CD14-positive monocyte (primary cell): Measurements from ENCODE around the gene BBS4. TPM values are rescaled to one million over a fixed set of nuclear protein-coding genes. Genes with fewer than 3 reads are reported as not detected.
"Not testable (repeated sequence)": the region's sequence is repeated elsewhere in the genome, so short reads cannot be mapped to it uniquely, and the experiment has no call there.

Source experiments
- DNase-seq, 3 donors: peaks; one replicate each; pipeline ENCODE4 v3.0.0-alpha.2; 2011 to 2022
- H2AFZ ChIP-seq: 2 replicates; pipeline ENCODE4 v1.6.0; 2012; ENCODE audit warnings: mild to moderate bottlenecking, low read depth, low read length, inconsistent platforms; ENCODE audit not compliant: insufficient read depth, poor library complexity, severe bottlenecking
- H3K27ac ChIP-seq, 2 donors: 1 replicate in 1 of 2; 2 replicates in 1 of 2; pipeline ENCODE4 v1.5.1; 2012 to 2013; ENCODE audit warnings: low read length in 2 of 2, control low read depth in 1 of 2, inconsistent platforms in 1 of 2, low read depth in 1 of 2, mild to moderate bottlenecking in 1 of 2
- H3K27me3 ChIP-seq, 2 donors: one replicate each; pipeline versions ENCODE4 v1.6.0 to v1.6.1; 2011 to 2013; ENCODE audit warnings: low read length in 2 of 2; ENCODE audit not compliant: control insufficient read depth in 2 of 2, insufficient read depth in 2 of 2
- H3K36me3 ChIP-seq, 2 donors: replicated peaks in 1 of 2; 1 replicate in 1 of 2; 2 replicates in 1 of 2; pipeline versions ENCODE4 v1.5.1 to v1.6.1; 2012 to 2013; ENCODE audit warnings: low read length in 2 of 2, control low read depth in 1 of 2, inconsistent platforms in 1 of 2, mild to moderate bottlenecking in 1 of 2; ENCODE audit not compliant: insufficient read depth in 2 of 2, control insufficient read depth in 1 of 2
- H3K4me1 ChIP-seq, 2 donors: 1 replicate in 1 of 2; 2 replicates in 1 of 2; pipeline versions ENCODE4 v1.5.1 to v1.6.1; 2012 to 2013; ENCODE audit warnings: low read length in 2 of 2, control low read depth in 1 of 2, inconsistent platforms in 1 of 2, mild to moderate bottlenecking in 1 of 2, moderate library complexity in 1 of 2; ENCODE audit not compliant: insufficient read depth in 2 of 2, control insufficient read depth in 1 of 2
- H3K4me2 ChIP-seq: replicated peaks from 2 replicates; pipeline ENCODE3; 2012; ENCODE audit warnings: low read length, moderate library complexity, mild to moderate bottlenecking; ENCODE audit not compliant: poor library complexity, severe bottlenecking; ENCODE audit errors: extremely low read depth
- H3K4me3 ChIP-seq, 3 experiments: fragments of 200-600 bp in 1 of 3; sonication (generic) in 1 of 3; replicated peaks in 1 of 3; 1 replicate in 2 of 3; 2 replicates in 1 of 3; pipeline ENCODE4 v1.5.1; 2011 to 2013; ENCODE audit warnings: low read length in 3 of 3, mild to moderate bottlenecking in 3 of 3, control low read depth in 2 of 3, low read depth in 2 of 3, inconsistent platforms in 1 of 3, moderate library complexity in 1 of 3
- H3K79me2 ChIP-seq: 2 replicates; pipeline ENCODE4 v1.6.0; 2012; ENCODE audit warnings: mild to moderate bottlenecking, control low read depth, inconsistent platforms, low read length, moderate library complexity; ENCODE audit not compliant: insufficient read depth
- H3K9ac ChIP-seq: 2 replicates; pipeline ENCODE4 v1.6.0; 2017; ENCODE audit warnings: low read length, mild to moderate bottlenecking; ENCODE audit not compliant: insufficient read depth, poor library complexity, severe bottlenecking
- H3K9me3 ChIP-seq, 2 donors: replicated peaks in 1 of 2; 1 replicate in 1 of 2; 2 replicates in 1 of 2; pipeline versions ENCODE4 v1.5.1 to v1.6.1; 2012 to 2013; ENCODE audit warnings: low read length in 2 of 2, control low read depth in 1 of 2; ENCODE audit not compliant: control insufficient read depth in 1 of 2, insufficient read depth in 1 of 2
- H4K20me1 ChIP-seq: 2 replicates; pipeline ENCODE4 v1.6.0; 2012; ENCODE audit warnings: mild to moderate bottlenecking, low read length, control low read depth, moderate library complexity; ENCODE audit not compliant: insufficient read depth
- H3K27ac Mint-ChIP-seq, 7 donors: one replicate each; pipeline ENCODE4 v1.8.0; 2020; ENCODE audit warnings: mild to moderate bottlenecking in 7 of 7, mixed read lengths in 7 of 7, moderate library complexity in 6 of 7, inconsistent platforms in 2 of 7
- H3K27me3 Mint-ChIP-seq, 3 donors: one replicate each; pipeline ENCODE4 v1.8.0; 2021 to 2022; ENCODE audit warnings: low read depth in 3 of 3, mild to moderate bottlenecking in 3 of 3, mixed read lengths in 3 of 3, moderate library complexity in 3 of 3, inconsistent platforms in 1 of 3
- H3K36me3 Mint-ChIP-seq, 2 donors: one replicate each; pipeline ENCODE4 v1.8.0; 2020; ENCODE audit warnings: mixed read lengths in 2 of 2, inconsistent platforms in 1 of 2, mild to moderate bottlenecking in 1 of 2
- H3K4me1 Mint-ChIP-seq: one replicate; pipeline ENCODE4 v1.8.0; 2020; ENCODE audit warnings: mild to moderate bottlenecking, mixed read lengths
- H3K4me3 Mint-ChIP-seq, 2 donors: one replicate each; pipeline ENCODE4 v1.8.0; 2020; ENCODE audit warnings: mild to moderate bottlenecking in 2 of 2, mixed read lengths in 2 of 2, moderate library complexity in 1 of 2
- H3K9me3 Mint-ChIP-seq, 7 donors: one replicate each; pipeline ENCODE4 v1.8.0; 2020 to 2022; ENCODE audit warnings: mixed read lengths in 7 of 7, mild to moderate bottlenecking in 6 of 7, moderate library complexity in 6 of 7, inconsistent platforms in 2 of 7
- CTCF ChIP-seq: fragments of 200-600 bp; IDR thresholded peaks from one replicate; pipeline ENCODE4 v1.8.0; 2022; ENCODE audit warnings: antibody characterized with exemption, mild to moderate bottlenecking
- WGBS: methylation state at CpG from one replicate; pipeline ENCODE4 v1.1.5; 2013; ENCODE audit warnings: missing lambda C conversion rate; ENCODE audit not compliant: insufficient coverage; 5-methylcytosine and 5-hydroxymethylcytosine counted together
- intact Hi-C, 2 donors: fragments of 100-400 bp; cut with micrococcal nuclease; formaldehyde crosslinking; loops; one replicate each; pipeline versions ENCODE4 v1.15.0 to v1.15.1; 2023
- polyA minus RNA-seq: library from RNA; depleted of rRNA, polyadenylated mRNA; stranded (reverse); fragments of >200 nt; gene quantifications from 2 replicates; pipeline ENCODE4 v1.2.3, GENCODE V29; 2012
- polyA plus RNA-seq, 3 donors: library from polyadenylated mRNA; depleted of rRNA in 1 of 3; unstranded in 2 of 3; stranded (reverse) in 1 of 3; fragments of 300-500 nt in 2 of 3; fragments of >200 nt in 1 of 3; fragmentation: Illumina TruSeq in 2 of 3; gene quantifications; 1 replicate in 2 of 3; 2 replicates in 1 of 3; pipeline ENCODE4 v1.2.3, GENCODE V29; 2012 to 2021
- total RNA-seq, 12 experiments: library from RNA in 1 of 12; stranded (reverse) in 1 of 12; fragments of 120-200 nt in 1 of 12; gene quantifications; one replicate each; pipeline ENCODE4 v1.2.4 and lab custom pipeline; 2013 to 2026; ENCODE audit warnings: mixed read lengths in 6 of 12, inconsistent platforms in 1 of 12

Gene BBS4
- 7.9 TPM for total RNA-seq (2013)
- polyA plus RNA-seq (1 to 10 TPM; 4.0 to 7.6 (median 4.1) TPM), polyA minus RNA-seq (2.9 and 3.1 TPM in 2 replicates), total RNA-seq (lab: John Stamatoyannopoulos, UW) (1.4 to 5.1 (median 4.1) reads per million in 11 experiments)

- Histone ChIP-seq H3K27ac (peak within 1 kb of the TSS; percentile 71 to 76), H3K4me1 (peaks cover 14 to 15% of the 10 kb centered on the region in 2 donors), H3K27me3 (no peaks in the 10 kb centered on the region), H3K4me3 (peak within 1 kb of the TSS; percentile 75 to 93 (median 90)), H4K20me1 (no peaks in the 10 kb centered on the region), H3K9me3 (no peaks in the 10 kb centered on the region), H3K36me3 (no peaks in the 10 kb centered on the region), H2AFZ (peak within 1 kb of the TSS; percentile 94), H3K9ac (peak within 1 kb of the TSS; percentile 67), H3K79me2 (no peaks in the 10 kb centered on the region), H3K4me2 (peak within 1 kb of the TSS; percentile 98)
- Mint-ChIP-seq H3K36me3 (no peaks in the 10 kb centered on the region), H3K4me1 (peaks cover 12% of the 10 kb centered on the region), H3K27me3 (peaks cover 0 to 2% (median 0%) of the 10 kb centered on the region in 3 donors), H3K9me3 (no peaks in the 10 kb centered on the region), H3K27ac (peak within 1 kb of the TSS; percentile 92 to 96 (median 94)), H3K4me3 (peak within 1 kb of the TSS; percentile 98 to 99)
- intact Hi-C loops = no loop called here
- no peak for TF ChIP-seq CTCF
- WGBS = under 1% methylated on average over 38 of the region's 49 CpGs
- DNase-seq = peak; percentile 80 to 87 (median 87)
Observed at GRCh38 chr15:72685925-72686794, at the start of gene BBS4, which contains the start of gene HIGD2B. TSS of gene BBS4 (plus strand) at chr15:72686207. CDS start at chr15:72686228, 21 bp downstream. TSS of gene HIGD2B (minus strand) at chr15:72686182. CDS start at chr15:72676374, 9,808 bp downstream.

GRCh38 chr15:72636519-72637282, 49.3 kb upstream of the BBS4 start:
- H3K4me3 ChIP-seq = peak overlapping the region; percentile 22 to 51 (median 38)
- H3K4me2 ChIP-seq, H3K27ac ChIP-seq: not testable (repeated sequence)

GRCh38 chr15:72639759-72640483, 46.1 kb upstream of the BBS4 start:
- DNase-seq, H3K4me3 ChIP-seq: not testable (repeated sequence)

More at GRCh38 chr15:72636519-72637282, 49.3 kb upstream of the BBS4 start:
- peak in 2 of 3 donors; percentile 8 to 72 for DNase-seq
- H2AFZ ChIP-seq, H3K36me3 ChIP-seq, H3K9me3 ChIP-seq, H3K79me2 ChIP-seq, intact Hi-C loops, H3K36me3 Mint-ChIP-seq, H4K20me1 ChIP-seq, H3K9ac ChIP-seq, H3K27ac Mint-ChIP-seq, H3K27me3 Mint-ChIP-seq, H3K4me1 ChIP-seq, H3K9me3 Mint-ChIP-seq, H3K4me1 Mint-ChIP-seq, H3K27me3 ChIP-seq: not testable (repeated sequence)
- H3K4me3 Mint-ChIP-seq = peak overlapping the region in 1 of 2 donors; percentile 31
- no CpG with 5 or more reads among the region's 43 CpGs for WGBS

More at GRCh38 chr15:72639759-72640483, 46.1 kb upstream of the BBS4 start:
- H3K36me3 ChIP-seq, H3K4me2 ChIP-seq, H3K4me1 Mint-ChIP-seq, H3K4me1 ChIP-seq, H2AFZ ChIP-seq, H3K9me3 ChIP-seq, H3K27me3 ChIP-seq, H3K27ac Mint-ChIP-seq, H3K9ac ChIP-seq, H3K27me3 Mint-ChIP-seq, intact Hi-C loops, H3K4me3 Mint-ChIP-seq, H3K36me3 Mint-ChIP-seq, H3K79me2 ChIP-seq, H3K27ac ChIP-seq, H3K9me3 Mint-ChIP-seq, H4K20me1 ChIP-seq: not testable (repeated sequence)
- WGBS = no CpG with 5 or more reads among the region's 26 CpGs
